ENCODE data around the gene JARID2. TPM values are rescaled to one million over a fixed set of nuclear protein-coding genes. Genes with fewer than 3 reads are reported as not detected.
A peak's percentile ranks its signal among the peaks of the same experiment; 100 is the strongest.

JARID2 gene
- total RNA-seq, 2 experiments from 2014 or later: 33.0 to 33.2 TPM

DNA sequence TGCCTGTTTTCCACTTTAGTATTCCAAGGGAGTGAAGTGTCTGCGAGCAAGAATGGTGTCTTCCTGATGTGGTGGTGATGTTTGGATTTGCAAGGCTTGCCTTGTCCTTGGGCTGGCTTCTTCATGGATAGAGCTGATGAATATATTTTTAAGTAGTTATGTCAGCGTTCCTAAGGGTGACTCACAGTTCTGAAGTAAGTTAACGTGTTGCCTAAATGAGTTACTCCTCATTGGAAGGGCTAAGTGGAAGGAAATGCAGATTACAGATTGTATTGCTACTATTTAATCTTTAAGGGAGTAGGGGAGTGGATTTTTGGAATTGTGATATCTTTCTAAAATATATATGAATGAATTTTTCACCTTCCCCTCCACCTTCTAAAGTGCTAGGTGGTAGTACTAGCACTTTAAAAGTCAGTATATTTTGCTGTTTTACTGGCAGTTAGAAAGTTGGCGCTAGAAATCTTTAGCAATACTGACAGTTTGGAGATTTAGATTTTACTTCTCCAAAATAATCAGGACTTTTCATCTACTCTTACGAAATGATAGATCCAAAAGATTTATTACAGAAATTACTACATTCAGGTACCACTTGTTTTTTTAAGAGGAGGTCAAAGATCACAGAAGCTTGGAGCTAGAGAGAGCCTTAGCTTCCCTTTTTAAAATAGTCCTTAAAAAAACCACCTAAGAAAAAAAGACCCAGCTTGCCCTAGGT is 197.4 kb downstream of the JARID2 start:
- peaks cover 71% of the 10 kb centered on the region for H3K4me1 Mint-ChIP-seq (ENCODE audit: low read depth)
- peaks cover 10% of the 10 kb centered on the region for H3K36me3 Mint-ChIP-seq (ENCODE audit: low read depth)
- no peak overlapping the region for H3K27ac Mint-ChIP-seq
- DNase-seq (no peak), ATAC-seq (no peak)
- no peaks in the 10 kb centered on the region for H3K27me3 Mint-ChIP-seq (ENCODE audit: low read depth)
- no peak overlapping the region for H3K4me3 Mint-ChIP-seq
- no peaks in the 10 kb centered on the region for H3K9me3 Mint-ChIP-seq (ENCODE audit: insufficient read depth)
- ChIA-PET POLR2A (interaction anchor here (0.6 kb wide), 1 partner anchor 116 kb away, joined by 3 read pairs; no protein-coding TSS in a partner anchor), CTCF (interaction anchor here (0.6 to 5.1 kb wide), 7 partner anchors 15 to 654 kb away, joined by 3 to 40 read pairs (median 5); no protein-coding TSS in a partner anchor)

DNA sequence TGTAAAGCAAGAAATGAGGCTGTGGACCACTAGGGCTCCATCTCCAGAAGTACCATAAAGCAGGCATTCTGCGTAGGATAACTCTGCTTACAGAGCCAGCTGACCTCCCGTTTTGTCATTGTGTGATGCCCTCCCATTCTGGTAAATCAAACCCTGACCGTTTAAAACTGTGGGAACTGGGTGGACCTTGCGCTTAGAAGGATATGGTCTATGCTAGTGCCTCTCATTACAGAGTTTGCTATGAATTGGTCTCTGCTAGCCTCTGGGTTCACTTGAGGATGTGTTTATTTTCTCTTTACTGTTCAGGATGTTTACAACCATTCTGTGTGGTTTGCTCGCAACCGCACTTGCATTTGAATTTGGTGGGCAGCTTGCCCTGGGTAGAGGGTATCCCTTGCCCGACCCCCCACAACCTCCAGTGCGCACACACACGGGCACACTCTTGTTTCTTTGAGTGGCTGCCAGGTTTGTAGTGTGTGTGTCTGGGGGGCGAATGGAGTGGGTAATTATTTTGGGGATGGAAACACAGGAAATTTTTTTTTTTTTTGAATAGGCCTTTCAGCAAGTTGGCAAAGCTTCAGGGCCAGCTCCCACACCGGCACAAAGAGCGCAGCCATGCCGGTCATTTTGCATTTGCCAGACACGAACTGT is 198.3 kb downstream of the JARID2 start:
- Mint-ChIP-seq H3K4me1 (ENCODE audit: low read depth) (peaks cover 64% of the 10 kb centered on the region), H3K36me3 (ENCODE audit: low read depth) (peaks cover 7% of the 10 kb centered on the region), H3K4me3 (no peak overlapping the region), H3K27ac (no peak overlapping the region), H3K27me3 (ENCODE audit: low read depth) (no peaks in the 10 kb centered on the region), H3K9me3 (ENCODE audit: insufficient read depth) (no peaks in the 10 kb centered on the region)
- DNase-seq (no peak), ATAC-seq (no peak)
- ChIA-PET CTCF (interaction anchor here (0.9 to 2.5 kb wide), 13 partner anchors 13 to 197 kb away, joined by 3 to 8 read pairs (median 4); no protein-coding TSS in a partner anchor), POLR2A (no interaction called here)

DNA sequence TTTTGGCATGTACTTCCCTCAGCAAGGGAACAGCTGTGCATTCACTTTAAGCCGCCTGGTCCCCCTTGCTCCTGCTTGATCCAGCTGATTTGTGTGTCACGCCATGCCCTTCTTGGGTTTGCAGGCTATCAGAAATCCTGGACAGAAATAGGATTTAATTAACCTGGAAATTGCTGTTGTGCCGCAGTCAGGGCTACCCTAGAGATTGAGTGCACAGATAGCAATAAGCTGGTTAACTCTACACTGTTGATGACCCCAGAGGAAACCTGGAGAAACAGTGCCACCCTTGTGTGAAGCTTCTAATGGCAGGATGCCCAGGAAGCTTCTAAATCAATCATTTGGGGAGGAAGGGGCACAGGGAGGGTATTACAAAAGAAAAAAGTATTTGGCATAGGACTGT is 199.0 kb downstream of the JARID2 start:
- no peak for DNase-seq
- H3K4me3 Mint-ChIP-seq: no peak overlapping the region
- no peak for ATAC-seq
- peaks cover 10% of the 10 kb centered on the region for H3K36me3 Mint-ChIP-seq (ENCODE audit: low read depth)
- no peak overlapping the region for H3K27ac Mint-ChIP-seq
- peaks cover 61% of the 10 kb centered on the region for H3K4me1 Mint-ChIP-seq (ENCODE audit: low read depth)
- ChIA-PET POLR2A (no interaction called here), CTCF (interaction anchor here (0.9 to 2.5 kb wide), 11 partner anchors 12 to 197 kb away, joined by 3 to 8 read pairs (median 3); no protein-coding TSS in a partner anchor)
- H3K27me3 Mint-ChIP-seq (ENCODE audit: low read depth): no peaks in the 10 kb centered on the region
- no peaks in the 10 kb centered on the region for H3K9me3 Mint-ChIP-seq (ENCODE audit: insufficient read depth)

DNA sequence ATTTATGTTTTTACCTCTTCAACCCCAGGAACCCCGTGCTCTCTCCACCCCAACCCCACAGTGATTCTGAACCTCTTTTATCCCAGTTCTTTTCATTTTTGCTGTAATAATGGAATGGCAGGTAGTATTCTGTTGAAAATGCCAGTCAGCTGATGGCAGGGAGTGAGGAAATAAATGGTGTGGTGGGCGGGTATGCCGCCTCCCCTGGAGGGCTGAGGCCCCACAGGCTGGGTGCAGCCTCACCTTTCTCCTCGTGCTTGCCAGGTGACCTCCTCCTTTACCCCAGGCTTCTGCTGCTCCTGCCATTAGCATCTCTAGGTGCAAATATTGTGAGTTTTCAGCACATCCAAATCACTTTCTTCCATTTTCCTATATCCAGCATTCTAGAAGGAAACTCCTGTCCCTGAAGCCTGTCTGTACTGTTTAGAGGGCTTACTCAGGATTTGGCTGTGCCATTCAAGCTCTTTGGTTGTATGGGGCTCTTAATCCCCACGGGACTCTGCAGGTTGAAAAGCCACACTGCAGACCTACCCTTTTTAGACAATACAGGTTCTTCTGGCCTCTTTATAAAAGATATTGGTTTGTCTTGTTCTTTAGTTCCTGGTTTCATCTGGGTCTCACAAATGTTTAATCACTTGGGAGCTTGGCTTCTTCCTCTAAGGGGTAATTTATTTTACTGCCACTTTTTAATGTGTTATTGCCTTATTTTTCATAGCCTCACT is 201.8 kb downstream of the JARID2 start:
- CTCF ChIA-PET: interaction anchor here (1.4 kb wide), 1 partner anchor 16 kb away, joined by 3 read pairs; no protein-coding TSS in a partner anchor
- POLR2A ChIA-PET: no interaction called here
- Mint-ChIP-seq H3K4me1 (ENCODE audit: low read depth) (peaks cover 63% of the 10 kb centered on the region), H3K9me3 (ENCODE audit: insufficient read depth) (no peaks in the 10 kb centered on the region), H3K36me3 (ENCODE audit: low read depth) (peaks cover 30% of the 10 kb centered on the region), H3K27me3 (ENCODE audit: low read depth) (no peaks in the 10 kb centered on the region), H3K4me3 (no peak overlapping the region), H3K27ac (peak overlapping the region; percentile 27)
- ATAC-seq: no peak
- DNase-seq: no peak

DNA sequence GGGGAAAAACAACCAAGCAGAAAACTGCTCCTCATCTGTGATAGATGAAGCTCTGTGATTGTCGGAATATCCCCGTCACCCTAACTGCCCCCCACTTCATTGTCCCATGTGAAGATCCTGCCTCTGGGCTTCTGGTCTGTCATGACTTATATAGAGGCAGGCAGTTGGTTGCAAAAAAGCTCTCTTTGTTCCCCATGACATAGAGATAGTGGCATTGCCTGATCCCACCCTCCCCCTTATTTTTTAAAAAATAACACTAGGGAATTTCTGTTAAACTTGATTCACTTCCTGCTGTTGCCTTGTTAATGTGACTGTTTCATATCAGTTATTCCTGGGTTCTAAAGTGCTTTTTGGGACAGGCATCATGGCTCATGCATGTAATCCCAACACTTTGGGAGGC is 203.1 kb downstream of the JARID2 start:
- DNase-seq: no peak
- ATAC-seq: no peak
- Mint-ChIP-seq H3K9me3 (ENCODE audit: insufficient read depth) (no peaks in the 10 kb centered on the region), H3K27me3 (ENCODE audit: low read depth) (no peaks in the 10 kb centered on the region), H3K4me3 (no peak overlapping the region), H3K4me1 (ENCODE audit: low read depth) (peaks cover 63% of the 10 kb centered on the region), H3K36me3 (ENCODE audit: low read depth) (peaks cover 40% of the 10 kb centered on the region), H3K27ac (no peak overlapping the region)
- ChIA-PET POLR2A (interaction anchor here (0.7 kb wide), 1 partner anchor 221 kb away, joined by 3 read pairs; no protein-coding TSS in a partner anchor), CTCF (interaction anchor here (1.7 kb wide), 1 partner anchor 10 kb away, joined by 5 read pairs; no protein-coding TSS in a partner anchor)

DNA sequence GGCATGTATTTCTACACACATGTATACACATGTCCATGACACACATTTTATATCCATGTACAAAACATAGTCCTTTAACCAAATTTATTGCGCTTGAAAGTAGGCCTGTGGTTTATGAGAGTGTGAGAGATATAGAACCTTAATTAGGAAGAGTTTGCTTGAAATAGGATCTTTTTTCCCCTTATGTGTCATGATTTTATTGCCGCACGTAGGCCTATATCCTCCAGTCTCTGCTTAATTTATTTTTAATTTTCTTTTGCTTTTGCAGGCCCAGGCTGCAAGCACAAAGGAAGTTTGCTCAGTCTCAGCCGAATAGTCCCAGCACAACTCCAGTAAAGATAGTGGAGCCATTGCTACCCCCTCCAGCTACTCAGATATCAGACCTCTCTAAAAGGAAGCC is 205.9 kb downstream of the JARID2 start:
- Mint-ChIP-seq H3K27me3 (ENCODE audit: low read depth) (no peaks in the 10 kb centered on the region), H3K9me3 (ENCODE audit: insufficient read depth) (no peaks in the 10 kb centered on the region), H3K4me3 (peak overlapping the region; percentile 62), H3K4me1 (ENCODE audit: low read depth) (peaks cover 54% of the 10 kb centered on the region), H3K36me3 (ENCODE audit: low read depth) (peaks cover 50% of the 10 kb centered on the region), H3K27ac (peak overlapping the region; percentile 93)
- DNase-seq (no peak), ATAC-seq (peak; percentile 15)
- ChIA-PET CTCF (interaction anchor here (0.9 kb wide), 1 partner anchor 12 kb away, joined by 3 read pairs; no protein-coding TSS in a partner anchor), POLR2A (interaction anchor here (0.6 kb wide), 1 partner anchor 23 kb away, joined by 3 read pairs; no protein-coding TSS in a partner anchor)

DNA sequence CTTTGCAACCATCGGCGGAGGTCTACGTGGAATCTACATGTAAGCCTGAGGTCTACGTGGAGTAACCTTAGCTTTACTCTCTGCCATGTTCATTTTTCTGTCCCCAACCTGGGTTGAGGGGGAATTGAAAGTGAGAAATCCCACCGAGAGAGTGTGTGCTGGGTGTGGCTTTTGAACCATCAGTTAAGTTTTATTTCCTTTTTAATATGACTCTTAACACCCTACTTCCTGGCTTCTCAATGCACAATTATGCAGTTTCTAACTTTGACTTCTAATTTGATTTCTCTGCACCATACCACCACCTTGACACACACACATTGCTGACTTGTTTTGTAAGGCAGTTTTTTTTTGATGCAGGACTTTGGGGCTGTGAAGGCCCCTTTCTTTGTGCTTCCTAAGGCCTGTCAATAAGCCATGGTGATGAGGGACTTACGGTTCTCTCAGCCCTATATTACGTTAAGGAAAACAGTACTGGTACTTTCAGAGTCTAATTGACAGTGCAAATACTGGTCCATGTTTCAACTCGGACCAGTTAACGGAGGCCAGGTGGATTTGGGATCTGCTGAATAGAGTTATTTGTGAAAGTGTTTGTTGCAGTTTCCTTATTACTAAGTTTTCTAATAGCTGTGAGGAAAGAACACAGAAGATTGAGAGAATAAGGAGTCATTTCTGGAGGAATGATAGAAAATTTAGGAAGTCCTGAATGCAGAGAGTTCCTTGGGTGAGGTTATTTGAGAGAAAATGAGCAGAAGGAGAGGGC is 206.5 kb downstream of the JARID2 start:
- no peaks in the 10 kb centered on the region for H3K27me3 Mint-ChIP-seq (ENCODE audit: low read depth)

DNA sequence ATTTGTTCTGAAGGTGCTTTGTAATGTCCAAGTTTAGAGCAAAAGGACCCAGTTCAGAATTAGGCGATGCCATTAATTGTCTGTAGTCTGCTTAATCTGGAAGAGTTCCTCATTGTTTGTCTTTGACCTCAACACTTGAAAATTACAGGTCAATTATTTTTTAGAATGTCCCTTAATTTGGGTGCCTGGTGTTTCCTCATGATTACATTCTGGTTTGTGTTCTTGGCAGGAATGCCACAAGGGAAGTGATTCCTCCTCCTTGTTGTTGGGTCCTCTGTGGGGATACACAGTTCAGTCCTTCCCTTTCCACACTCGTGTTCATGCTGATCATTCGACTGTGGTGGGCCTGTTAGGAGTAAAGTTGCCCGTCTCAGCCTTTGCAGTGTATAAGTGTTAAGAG is 207.3 kb downstream of the JARID2 start:
- Mint-ChIP-seq H3K27ac (peak overlapping the region; percentile 72), H3K27me3 (ENCODE audit: low read depth) (no peaks in the 10 kb centered on the region), H3K9me3 (ENCODE audit: insufficient read depth) (no peaks in the 10 kb centered on the region), H3K36me3 (ENCODE audit: low read depth) (peaks cover 52% of the 10 kb centered on the region), H3K4me3 (no peak overlapping the region), H3K4me1 (ENCODE audit: low read depth) (peaks cover 44% of the 10 kb centered on the region)
- CTCF ChIA-PET: no interaction called here
- ATAC-seq (no peak), DNase-seq (no peak)
- POLR2A ChIA-PET: interaction anchor here (0.6 kb wide), 1 partner anchor 21 kb away, joined by 3 read pairs; no protein-coding TSS in a partner anchor

More for the DNA sequence above, 206.5 kb downstream of the JARID2 start:
- H3K27ac Mint-ChIP-seq: peak overlapping the region; percentile 93
- CTCF ChIA-PET: interaction anchor here (0.9 kb wide), 1 partner anchor 11 kb away, joined by 3 read pairs; no protein-coding TSS in a partner anchor
- DNase-seq (no peak), ATAC-seq (peak; percentile 68)
- peaks cover 51% of the 10 kb centered on the region for H3K4me1 Mint-ChIP-seq (ENCODE audit: low read depth)
- H3K9me3 Mint-ChIP-seq (ENCODE audit: insufficient read depth): no peaks in the 10 kb centered on the region
- peak overlapping the region; percentile 62 for H3K4me3 Mint-ChIP-seq
- H3K36me3 Mint-ChIP-seq (ENCODE audit: low read depth): peaks cover 52% of the 10 kb centered on the region
- POLR2A ChIA-PET: interaction anchor here (0.6 kb wide), 1 partner anchor 22 kb away, joined by 3 read pairs; no protein-coding TSS in a partner anchor

DNA sequence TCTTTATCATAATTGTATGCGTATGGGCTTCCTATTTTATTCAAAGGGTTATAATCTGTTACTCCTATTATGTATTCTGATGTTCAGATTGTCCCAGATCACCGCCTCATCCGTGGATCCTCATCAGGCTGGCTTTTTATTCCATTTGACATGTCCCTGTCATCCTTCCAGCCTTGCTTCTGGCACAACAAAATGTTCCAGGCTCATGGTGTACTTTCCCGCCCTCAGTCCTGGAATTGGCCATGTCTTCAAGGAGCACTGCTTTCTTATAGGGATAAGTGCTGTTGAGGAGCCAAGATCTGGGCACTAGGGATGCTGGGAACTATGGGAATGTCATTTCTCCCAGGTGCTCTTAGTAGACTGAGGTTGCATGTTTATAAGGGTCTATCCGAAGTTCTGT is 207.8 kb downstream of the JARID2 start:
- DNase-seq: no peak
- Mint-ChIP-seq H3K9me3 (ENCODE audit: insufficient read depth) (no peaks in the 10 kb centered on the region), H3K4me3 (no peak overlapping the region), H3K27me3 (ENCODE audit: low read depth) (no peaks in the 10 kb centered on the region), H3K36me3 (ENCODE audit: low read depth) (peaks cover 53% of the 10 kb centered on the region), H3K4me1 (ENCODE audit: low read depth) (peaks cover 46% of the 10 kb centered on the region), H3K27ac (peak overlapping the region; percentile 39)
- ChIA-PET CTCF (no interaction called here), POLR2A (no interaction called here)
- no peak for ATAC-seq

DNA sequence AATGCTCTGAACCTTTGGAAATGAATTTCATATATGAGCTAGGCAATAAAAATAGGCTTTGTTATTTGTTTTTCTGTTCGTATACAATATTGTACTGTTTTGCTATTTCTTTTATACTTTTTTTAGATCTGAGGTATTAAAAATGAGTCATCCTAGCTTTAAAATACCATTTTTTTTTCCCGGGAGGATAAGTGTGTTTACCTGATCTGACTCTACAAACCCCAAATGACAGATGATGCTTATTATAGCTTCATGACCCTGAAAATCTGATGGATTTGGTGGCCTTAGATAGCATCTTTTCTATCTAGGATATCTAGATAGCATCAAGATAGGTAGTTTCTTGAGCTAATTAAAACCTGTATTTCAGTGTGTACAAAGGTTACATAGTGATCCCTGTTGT is 210.6 kb downstream of the JARID2 start:
- H3K9me3 Mint-ChIP-seq (ENCODE audit: insufficient read depth): no peaks in the 10 kb centered on the region
- no peaks in the 10 kb centered on the region for H3K27me3 Mint-ChIP-seq (ENCODE audit: low read depth)
- ChIA-PET POLR2A (no interaction called here), CTCF (interaction anchor here (1.1 to 1.2 kb wide), 2 partner anchors 22 to 34 kb away, joined by 3 to 4 read pairs; no protein-coding TSS in a partner anchor)
- ATAC-seq (no peak), DNase-seq (no peak)
- peaks cover 48% of the 10 kb centered on the region for H3K36me3 Mint-ChIP-seq (ENCODE audit: low read depth)
- H3K4me1 Mint-ChIP-seq (ENCODE audit: low read depth): peaks cover 34% of the 10 kb centered on the region
- H3K27ac Mint-ChIP-seq: no peak overlapping the region
- H3K4me3 Mint-ChIP-seq: no peak overlapping the region

DNA sequence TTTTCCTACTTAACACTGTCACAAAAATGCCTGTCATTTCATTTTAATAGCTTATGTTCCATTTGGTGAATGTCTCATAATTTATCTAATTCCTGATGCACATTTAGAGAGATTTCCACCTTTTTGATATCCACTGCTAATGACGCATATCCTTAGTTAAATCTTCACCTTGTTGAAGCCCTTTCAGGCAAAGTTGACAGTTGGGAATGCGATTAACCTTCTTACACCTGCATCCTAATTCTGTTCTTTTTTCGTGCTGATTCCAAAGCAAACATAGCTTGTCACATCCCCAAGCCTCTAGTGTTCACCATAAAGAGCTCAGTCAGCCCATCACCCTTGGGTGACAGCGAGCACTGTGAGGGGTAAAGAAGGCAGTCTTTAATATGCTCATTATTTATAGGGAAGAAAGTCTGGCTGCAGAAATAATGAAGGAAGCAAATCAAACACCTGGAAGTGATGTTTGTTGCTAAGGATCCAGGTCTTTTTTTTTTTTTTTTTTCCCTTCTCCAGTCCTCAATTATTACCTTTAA is 211.3 kb downstream of the JARID2 start:
- no peaks in the 10 kb centered on the region for H3K9me3 Mint-ChIP-seq (ENCODE audit: insufficient read depth)
- H3K27me3 Mint-ChIP-seq (ENCODE audit: low read depth): no peaks in the 10 kb centered on the region
- ChIA-PET POLR2A (no interaction called here), CTCF (interaction anchor here (0.9 to 1.2 kb wide), 5 partner anchors 13 to 203 kb away, joined by 3 to 4 read pairs (median 3); no protein-coding TSS in a partner anchor)
- ATAC-seq: no peak
- peaks cover 29% of the 10 kb centered on the region for H3K4me1 Mint-ChIP-seq (ENCODE audit: low read depth)
- H3K36me3 Mint-ChIP-seq (ENCODE audit: low read depth): peaks cover 42% of the 10 kb centered on the region
- no peak overlapping the region for H3K4me3 Mint-ChIP-seq
- no peak for DNase-seq
- H3K27ac Mint-ChIP-seq: peak overlapping the region; percentile 1
